ENCODE measurements around the gene ZKSCAN8.
"Not testable (repeated sequence)": the region's sequence is repeated elsewhere in the genome, so short reads cannot be mapped to it uniquely, and the experiment has no call there.

Gene ZKSCAN8

DNA sequence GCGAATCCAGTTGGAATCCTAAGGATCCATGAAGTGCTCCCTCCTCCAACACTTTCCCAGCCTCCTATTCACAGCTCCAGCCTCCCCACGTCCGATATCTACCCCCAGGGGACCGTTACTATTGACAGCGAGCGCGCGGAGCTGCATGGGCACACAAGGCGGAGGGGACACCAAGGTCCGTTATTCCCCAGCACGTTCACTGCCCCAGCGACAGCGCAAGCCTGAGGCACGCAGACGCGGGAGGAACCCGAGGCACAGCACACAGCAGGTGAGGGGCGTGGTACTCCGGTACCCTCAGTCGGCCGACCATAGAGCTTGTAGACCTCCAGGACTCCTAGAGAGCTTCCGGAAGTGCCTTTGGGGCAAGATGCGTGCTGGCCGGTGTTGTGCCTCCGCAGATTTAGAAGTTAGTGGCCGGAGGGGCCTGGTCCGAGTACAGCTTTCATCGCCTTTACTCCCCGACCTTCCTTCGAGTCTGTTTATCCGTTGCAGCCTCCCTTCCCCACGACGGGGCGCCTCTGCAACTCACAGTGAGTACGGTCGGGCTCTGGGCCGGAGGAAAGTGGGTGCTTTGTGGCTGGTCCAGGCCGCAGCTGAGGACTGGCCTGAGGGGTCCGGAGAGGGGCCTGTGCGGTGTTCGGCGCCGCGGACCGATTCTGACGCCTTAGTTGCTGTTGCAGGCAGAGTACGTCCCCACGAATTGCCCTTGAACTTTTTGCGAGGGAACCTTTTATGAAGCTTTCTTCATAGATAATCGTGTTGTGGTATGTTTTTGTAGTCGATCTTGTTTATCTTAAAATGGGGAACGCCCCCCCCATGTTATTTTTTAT, at the start of gene ZKSCAN8:
TSS of gene ZKSCAN8 (plus strand) at position 384 of the 830 bp plus-strand sequence. CDS start 6,525 bp downstream, outside the sequence.
- H3K4me3 ChIP-seq (ENCODE audit: low read depth, low read length): peak within 1 kb of the TSS; percentile 94

DNA sequence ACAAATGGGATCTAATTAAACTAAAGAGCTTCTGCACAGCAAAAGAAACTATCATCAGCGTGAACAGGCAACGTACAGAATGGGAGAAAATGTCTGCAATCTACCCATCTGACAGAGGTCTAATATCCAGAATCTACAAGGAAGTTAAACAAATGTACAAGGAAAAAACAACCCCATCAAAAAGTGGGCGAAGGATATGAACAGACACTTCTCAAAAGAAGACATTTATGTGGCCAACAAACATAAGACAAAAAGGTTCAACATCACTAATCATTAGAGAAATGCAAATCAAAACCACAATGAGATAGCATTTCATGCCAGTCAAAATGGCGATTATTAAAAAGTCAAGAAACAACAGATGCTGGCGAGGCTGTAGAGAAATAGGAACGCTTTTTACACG, 39.5 kb upstream of the ZKSCAN8 start:
- not testable (repeated sequence) for H3K4me3 ChIP-seq (ENCODE audit: low read depth, low read length)

GRCh38 chr6:28102699-28103098, 39.0 kb upstream of the ZKSCAN8 start:
- H3K4me3 ChIP-seq (ENCODE audit: low read depth, low read length): not testable (repeated sequence)

GRCh38 chr6:28104392-28105244, 37.1 kb upstream of the ZKSCAN8 start:
- peak overlapping the region; percentile 74 for H3K4me3 ChIP-seq (ENCODE audit: low read depth, low read length)

- peak overlapping the region; percentile 74 for H3K4me3 ChIP-seq (ENCODE audit: low read depth, low read length)
Measured at GRCh38 chr6:28105245-28105639, 36.4 kb upstream of the ZKSCAN8 start.

DNA sequence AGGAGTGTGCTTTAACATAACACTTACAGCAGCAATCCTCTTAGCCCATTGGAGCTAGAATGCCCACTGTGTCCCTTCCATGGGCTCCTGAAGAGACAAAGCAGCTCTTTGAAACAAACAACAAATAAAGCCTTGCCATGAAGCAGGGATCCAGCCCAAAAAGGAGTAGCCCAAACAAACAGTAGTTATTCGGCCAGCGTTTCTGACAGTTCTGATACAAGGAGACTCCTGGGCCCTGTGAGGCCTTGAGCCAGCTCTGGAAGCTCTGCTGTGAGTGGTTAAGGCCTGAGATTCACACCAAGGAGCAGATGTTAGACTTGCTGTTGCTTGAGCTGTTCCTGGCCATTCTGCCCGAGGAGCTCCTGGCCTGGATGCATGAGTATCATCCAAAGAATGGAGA, 34.2 kb upstream of the ZKSCAN8 start:
- no peak overlapping the region for H3K4me3 ChIP-seq (ENCODE audit: low read depth, low read length)

DNA sequence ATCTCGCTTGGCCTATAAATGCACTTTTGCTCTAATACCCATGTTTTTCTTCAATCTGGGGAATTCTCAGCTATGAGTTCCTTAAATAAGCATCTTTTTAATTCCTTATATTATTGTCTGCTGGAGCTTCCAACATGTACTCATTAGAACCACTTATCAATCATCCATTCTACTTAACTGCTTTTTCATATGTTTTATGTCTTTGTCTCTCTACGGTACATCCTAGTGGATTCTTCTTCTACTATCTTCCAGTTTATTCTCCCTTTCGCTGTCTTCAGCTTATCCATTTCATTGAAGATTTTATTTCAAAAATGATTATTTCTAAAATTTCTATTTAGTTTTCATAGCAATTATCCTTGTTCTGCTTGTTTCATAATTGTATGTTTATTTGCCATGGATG, 29.7 kb upstream of the ZKSCAN8 start:
- no peak overlapping the region for H3K4me3 ChIP-seq (ENCODE audit: low read depth, low read length)

GRCh38 chr6:28115799-28116198, 25.9 kb upstream of the ZKSCAN8 start:
- H3K4me3 ChIP-seq (ENCODE audit: low read depth, low read length): no peak overlapping the region

DNA sequence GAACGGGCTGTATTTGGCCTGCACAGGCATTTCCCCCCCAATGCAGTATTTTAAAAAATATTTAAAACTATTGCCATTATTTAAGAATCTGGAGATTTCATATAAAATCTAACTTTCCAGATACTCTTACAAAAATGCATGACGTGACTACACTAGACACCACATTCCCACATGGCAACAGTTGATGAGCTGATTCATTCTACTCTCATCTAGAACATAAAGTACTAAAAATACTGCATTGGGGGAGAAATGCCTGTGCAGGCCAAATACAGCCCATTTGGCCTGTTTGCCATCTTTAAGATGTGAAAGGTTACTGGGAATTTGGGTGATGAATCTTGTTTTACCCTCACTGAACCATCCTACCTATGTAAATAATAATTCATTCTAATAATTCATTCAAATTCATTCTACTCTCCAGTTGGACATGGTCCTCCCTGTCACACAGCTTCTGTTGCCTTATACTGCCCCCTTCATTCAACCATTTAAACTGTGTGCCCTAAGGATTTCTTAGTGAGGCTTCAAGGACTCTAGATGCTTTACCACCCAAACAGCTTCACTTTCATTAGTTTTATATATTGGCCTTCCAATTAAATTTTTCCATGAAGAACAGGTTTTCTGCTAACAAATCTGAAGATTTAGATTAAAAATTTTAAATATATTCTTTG, 24.2 kb upstream of the ZKSCAN8 start:
- H3K4me3 ChIP-seq (ENCODE audit: low read depth, low read length): no peak overlapping the region

DNA sequence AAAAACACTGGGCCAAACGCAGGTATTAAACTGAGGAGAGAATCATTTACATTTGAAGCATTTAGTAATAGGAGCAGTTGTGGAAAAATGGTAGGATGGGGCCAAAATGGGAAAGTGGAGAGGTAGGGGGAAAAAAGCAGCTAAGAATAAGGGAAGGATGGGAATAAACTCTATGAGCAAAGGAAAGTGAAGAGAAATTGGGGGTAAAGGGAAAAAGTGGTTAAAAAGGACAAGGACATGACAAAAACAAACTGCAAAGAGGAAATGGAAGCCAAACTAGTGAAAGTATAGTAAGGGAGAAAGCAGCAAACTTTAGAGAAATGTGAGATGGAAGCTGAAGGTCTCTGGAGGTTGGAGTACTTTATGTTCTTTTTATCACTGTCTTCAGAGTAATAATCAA, 23.5 kb upstream of the ZKSCAN8 start:
- no peak overlapping the region for H3K4me3 ChIP-seq (ENCODE audit: low read depth, low read length)

DNA sequence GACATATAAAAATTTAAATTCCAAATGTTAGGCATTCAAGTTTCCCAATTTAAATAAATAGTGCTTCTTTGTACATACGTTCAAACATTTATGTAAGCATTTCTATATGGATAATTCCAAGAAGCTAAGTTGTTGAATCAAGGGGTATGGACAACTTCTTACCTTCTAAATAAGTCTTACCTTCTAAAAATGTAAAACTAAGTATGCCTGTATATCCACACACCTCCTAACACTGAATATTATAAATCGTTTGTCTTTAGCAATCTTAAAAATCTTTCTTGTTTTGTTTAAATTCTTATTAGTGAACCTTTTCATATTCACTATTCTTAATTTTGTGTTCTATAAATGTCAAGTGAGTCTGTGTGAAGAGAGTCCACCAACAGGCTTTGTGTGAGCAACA, 19.8 kb upstream of the ZKSCAN8 start:
- no peak overlapping the region for H3K4me3 ChIP-seq (ENCODE audit: low read depth, low read length)

DNA sequence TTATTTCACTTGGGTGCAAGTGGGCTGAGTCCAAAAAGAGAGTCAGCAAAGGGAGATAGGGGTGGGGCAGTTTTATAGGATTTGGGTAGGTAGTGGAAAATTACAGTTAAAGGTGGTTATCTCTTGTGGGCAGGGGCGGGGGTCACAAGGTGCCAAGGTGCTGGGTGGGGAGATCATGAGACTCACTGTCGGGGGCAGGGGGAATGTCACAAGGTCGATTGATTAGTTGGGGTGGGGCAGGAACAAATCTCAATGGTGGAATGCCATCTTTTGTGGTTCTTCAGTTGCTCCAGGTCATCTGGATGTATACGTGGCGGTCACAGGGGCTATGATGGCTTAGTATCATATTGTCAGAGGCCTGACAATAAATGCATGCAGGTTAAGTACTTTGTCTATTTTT, 19.4 kb upstream of the ZKSCAN8 start:
- not testable (repeated sequence) for H3K4me3 ChIP-seq (ENCODE audit: low read depth, low read length)

DNA sequence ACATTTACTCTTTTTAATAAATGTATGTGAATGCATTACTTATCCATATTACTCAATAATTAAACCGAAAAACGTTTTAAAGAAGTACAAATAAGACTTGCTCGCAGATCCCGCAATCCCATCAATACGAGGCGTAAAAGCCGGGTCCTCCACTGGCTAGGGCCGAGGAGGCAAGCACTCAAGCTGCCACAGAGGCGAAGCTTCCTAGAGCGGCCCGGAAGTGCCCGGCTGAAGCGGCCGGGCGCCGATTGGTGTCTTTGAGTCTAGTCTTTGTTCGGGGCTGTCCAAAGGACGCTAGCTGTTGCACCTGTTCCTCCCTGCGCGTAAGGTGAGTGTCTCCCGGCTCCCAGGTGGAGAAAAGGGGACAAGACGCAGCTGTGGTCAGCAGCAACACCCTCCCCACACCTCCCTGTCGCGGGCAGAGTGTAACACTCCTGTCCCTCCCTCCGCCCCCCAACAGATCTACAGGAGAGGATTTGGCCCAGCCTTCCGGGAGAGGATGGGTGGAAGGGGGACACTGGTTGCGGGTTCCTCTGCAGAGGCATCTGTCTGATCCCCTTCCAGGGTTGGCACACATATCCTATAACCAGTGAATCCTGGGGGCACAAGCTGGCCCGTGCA, 17.2 kb upstream of the ZKSCAN8 start, which contains the start of gene ZSCAN16:
TSS of gene ZSCAN16 (plus strand) at position 260 of the 621 bp plus-strand sequence. CDS start 835 bp downstream, outside the sequence.
- H3K4me3 ChIP-seq (ENCODE audit: low read depth, low read length): peak within 1 kb of the TSS; percentile 96

- H3K4me3 ChIP-seq (ENCODE audit: low read depth, low read length): peak overlapping the region; percentile 96
Measured at GRCh38 chr6:28124971-28125353, 16.7 kb upstream of the ZKSCAN8 start.

DNA sequence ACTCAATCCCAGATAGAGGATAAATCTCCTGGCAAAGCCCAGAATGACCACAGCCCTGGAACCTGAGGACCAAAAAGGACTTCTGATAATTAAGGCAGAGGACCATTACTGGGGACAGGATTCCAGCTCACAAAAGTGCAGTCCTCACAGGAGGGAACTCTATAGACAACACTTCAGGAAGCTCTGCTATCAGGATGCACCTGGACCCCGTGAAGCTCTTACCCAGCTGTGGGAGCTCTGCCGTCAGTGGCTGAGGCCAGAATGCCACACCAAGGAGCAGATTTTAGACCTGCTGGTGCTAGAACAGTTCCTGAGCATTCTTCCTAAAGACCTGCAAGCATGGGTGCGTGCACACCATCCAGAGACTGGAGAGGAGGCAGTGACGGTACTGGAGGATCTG, 16.3 kb upstream of the ZKSCAN8 start:
- H3K4me3 ChIP-seq (ENCODE audit: low read depth, low read length): no peak overlapping the region

DNA sequence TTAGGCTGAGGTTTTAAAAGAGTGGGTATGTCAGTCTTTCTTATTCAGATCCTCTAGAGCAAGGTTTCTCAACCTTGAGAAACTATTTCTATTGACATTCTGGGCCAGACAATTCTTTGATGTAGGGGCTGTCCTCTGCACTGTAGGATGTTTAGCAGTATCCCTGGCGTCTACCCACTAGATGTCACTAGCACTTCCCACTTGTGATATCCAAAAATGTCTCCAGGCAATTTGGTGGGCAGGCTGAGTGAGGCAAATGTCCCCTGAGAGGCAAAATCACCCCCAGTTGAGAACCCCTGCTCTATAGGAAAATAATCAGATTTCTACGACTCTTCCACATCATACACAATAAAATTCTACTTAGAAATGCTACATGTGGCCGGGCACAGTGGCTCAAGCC, 7.7 kb upstream of the ZKSCAN8 start:
- no peak overlapping the region for H3K4me3 ChIP-seq (ENCODE audit: low read depth, low read length)

DNA sequence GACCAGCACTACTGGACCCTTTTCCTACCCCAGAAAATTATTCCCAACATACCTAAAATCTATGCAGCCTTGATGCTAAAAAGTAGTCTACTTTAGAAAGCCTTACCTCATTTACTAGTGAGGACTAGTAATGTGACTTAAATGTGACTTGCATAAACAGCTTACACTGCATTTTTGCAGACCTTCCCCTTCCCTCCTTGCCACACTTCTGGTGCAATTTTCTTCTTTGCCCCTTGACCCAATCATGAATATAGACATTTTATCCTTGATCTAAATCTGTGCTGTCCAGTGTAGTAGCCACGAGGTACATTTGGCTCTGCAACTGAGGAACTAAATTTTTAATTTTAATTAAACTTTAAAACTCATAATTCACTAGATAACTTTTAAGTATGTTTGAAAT, 7.0 kb upstream of the ZKSCAN8 start:
- H3K4me3 ChIP-seq (ENCODE audit: low read depth, low read length): no peak overlapping the region

GRCh38 chr6:28135393-28135792, 6.3 kb upstream of the ZKSCAN8 start:
- H3K4me3 ChIP-seq (ENCODE audit: low read depth, low read length): no peak overlapping the region

- H3K4me3 ChIP-seq (ENCODE audit: low read depth, low read length): peak overlapping the region; percentile 82
Measured at GRCh38 chr6:28136585-28137504, 4.8 kb upstream of the ZKSCAN8 start.

GRCh38 chr6:28137505-28137981, 4.1 kb upstream of the ZKSCAN8 start:
- H3K4me3 ChIP-seq (ENCODE audit: low read depth, low read length): peak overlapping the region; percentile 82
